NB4 (cell line): ENCODE data around the gene NAT8L.
"Not testable (repeated sequence)": the region's sequence is repeated elsewhere in the genome, so short reads cannot be mapped to it uniquely, and the experiment has no call there.

Experiments
- DNase-seq: peaks from one replicate; pipeline ENCODE4 v3.0.0; 2010; ENCODE audit warnings: low read depth
- H3K4me3 ChIP-seq: one replicate; pipeline ENCODE4 v1.5.1; 2011; ENCODE audit warnings: mild to moderate bottlenecking, low read depth, low read length, moderate library complexity
- MYC ChIP-seq: IDR thresholded peaks from 2 replicates; pipeline ENCODE4 v1.6.1; 2011; ENCODE audit warnings: low read depth, low read length
- POLR2A ChIP-seq: IDR thresholded peaks from 2 replicates; pipeline ENCODE4 v1.6.1; 2011; ENCODE audit warnings: mild to moderate bottlenecking; ENCODE audit not compliant: insufficient read length; ENCODE audit errors: extremely low read depth
- TF ChIP-seq, protein P1 (sequence below): IDR thresholded peaks from 2 replicates; pipeline ENCODE4 v1.6.1; 2011; ENCODE audit warnings: low read depth, low read length
- TF ChIP-seq, protein P2 (sequence below): IDR thresholded peaks from one replicate; pipeline ENCODE4 v1.5.1; 2012; ENCODE audit warnings: low read depth, low read length

Gene NAT8L

DNA sequence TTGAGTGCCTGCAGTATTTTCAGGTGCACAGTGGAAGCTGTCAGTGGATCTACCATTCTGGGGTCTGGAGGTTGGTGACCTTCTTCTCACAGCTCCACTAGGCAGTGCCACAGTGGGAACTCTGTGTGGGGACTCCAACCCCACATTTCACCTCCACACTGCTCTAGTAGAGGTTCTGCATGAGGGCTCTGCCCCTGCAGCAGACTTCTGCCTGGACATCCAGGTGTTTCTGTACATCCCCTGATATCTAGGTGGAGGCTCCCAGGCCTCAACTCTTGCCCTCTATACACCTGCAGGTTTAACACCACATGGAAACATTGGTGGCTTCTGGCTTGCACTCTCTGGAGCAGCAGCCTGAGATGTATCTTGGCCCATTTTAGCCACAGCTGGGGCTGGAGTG, 33.3 kb upstream of the NAT8L start:
- TF ChIP-seq MYC (no peak), POLR2A (no peak)
- TF ChIP-seq, protein P1, sequence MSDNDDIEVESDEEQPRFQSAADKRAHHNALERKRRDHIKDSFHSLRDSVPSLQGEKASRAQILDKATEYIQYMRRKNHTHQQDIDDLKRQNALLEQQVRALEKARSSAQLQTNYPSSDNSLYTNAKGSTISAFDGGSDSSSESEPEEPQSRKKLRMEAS = no peak
- TF ChIP-seq, protein P2, sequence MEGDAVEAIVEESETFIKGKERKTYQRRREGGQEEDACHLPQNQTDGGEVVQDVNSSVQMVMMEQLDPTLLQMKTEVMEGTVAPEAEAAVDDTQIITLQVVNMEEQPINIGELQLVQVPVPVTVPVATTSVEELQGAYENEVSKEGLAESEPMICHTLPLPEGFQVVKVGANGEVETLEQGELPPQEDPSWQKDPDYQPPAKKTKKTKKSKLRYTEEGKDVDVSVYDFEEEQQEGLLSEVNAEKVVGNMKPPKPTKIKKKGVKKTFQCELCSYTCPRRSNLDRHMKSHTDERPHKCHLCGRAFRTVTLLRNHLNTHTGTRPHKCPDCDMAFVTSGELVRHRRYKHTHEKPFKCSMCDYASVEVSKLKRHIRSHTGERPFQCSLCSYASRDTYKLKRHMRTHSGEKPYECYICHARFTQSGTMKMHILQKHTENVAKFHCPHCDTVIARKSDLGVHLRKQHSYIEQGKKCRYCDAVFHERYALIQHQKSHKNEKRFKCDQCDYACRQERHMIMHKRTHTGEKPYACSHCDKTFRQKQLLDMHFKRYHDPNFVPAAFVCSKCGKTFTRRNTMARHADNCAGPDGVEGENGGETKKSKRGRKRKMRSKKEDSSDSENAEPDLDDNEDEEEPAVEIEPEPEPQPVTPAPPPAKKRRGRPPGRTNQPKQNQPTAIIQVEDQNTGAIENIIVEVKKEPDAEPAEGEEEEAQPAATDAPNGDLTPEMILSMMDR = no peak
- H3K4me3 ChIP-seq = no peak overlapping the region
- no peak for DNase-seq

GRCh38 chr4:2027120-2027519, 32.0 kb upstream of the NAT8L start:
- not testable (repeated sequence) for DNase-seq, H3K4me3 ChIP-seq

- not testable (repeated sequence) for DNase-seq, H3K4me3 ChIP-seq
Observed at GRCh38 chr4:2031161-2031560, 28.0 kb upstream of the NAT8L start.

GRCh38 chr4:2036327-2036726, 22.8 kb upstream of the NAT8L start:
- DNase-seq = no peak
- TF ChIP-seq POLR2A (no peak), MYC (no peak)
- TF ChIP-seq, protein P1 = no peak
- TF ChIP-seq, protein P2 = no peak
- H3K4me3 ChIP-seq = no peak overlapping the region

DNA sequence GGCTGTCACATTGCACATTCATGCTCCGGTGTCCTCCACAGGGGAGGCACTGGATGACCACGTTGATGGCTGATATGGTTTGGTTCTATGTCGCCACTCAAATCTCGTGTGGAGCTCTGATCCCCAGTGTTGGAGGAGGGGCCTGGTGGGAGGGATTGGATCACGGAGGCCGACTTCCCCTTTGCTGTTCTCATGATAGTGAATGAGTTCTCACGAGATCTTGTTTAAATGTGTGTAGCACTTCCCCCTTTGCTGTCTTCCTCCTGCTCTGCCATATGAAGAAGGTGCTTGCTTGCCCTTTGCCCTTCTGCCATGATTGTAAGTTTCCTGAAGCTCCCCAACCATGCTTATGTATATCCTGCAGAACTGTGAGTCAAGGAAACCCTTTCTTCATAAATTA, 22.3 kb upstream of the NAT8L start:
- TF ChIP-seq, protein P2 = no peak
- TF ChIP-seq MYC = 0 out of 2 replicates have a peak, but pooled peaks have one; percentile 24
- peak; percentile 39 for TF ChIP-seq POLR2A
- TF ChIP-seq, protein P1 = peak; percentile 62
- H3K4me3 ChIP-seq = no peak overlapping the region
- DNase-seq = peak; percentile 80

GRCh38 chr4:2040391-2041238, 18.5 kb upstream of the NAT8L start:
- TF ChIP-seq, protein P2 = no peak
- TF ChIP-seq MYC = no peak
- no peak for TF ChIP-seq POLR2A
- TF ChIP-seq, protein P1 = no peak
- H3K4me3 ChIP-seq = no peak overlapping the region
- no peak for DNase-seq
